ENCODE results near the gene MAML2.

The MAML2 gene

DNA sequence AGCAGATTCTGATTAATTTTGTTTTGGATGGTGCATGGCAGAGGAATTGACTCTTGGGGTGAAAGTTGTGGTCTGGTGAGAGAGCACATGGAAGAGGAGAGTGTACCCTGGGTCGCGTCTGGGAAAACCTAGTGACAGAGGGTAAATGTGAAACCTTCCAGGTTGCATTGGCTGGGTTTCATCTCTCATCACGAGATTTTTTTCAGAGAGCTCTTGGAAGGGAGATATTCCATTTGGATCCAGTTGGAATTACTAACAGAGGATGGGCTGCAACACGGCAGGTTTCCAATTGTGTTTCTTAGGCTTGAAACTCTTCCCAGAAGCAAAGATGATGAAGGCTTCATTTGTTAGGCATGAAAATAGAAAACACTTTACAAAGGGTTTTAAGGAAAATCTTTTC is 309.4 kb downstream of the MAML2 start:
- DNase-seq (ENCODE audit: low spot score) = no peak
- Histone ChIP-seq H3K4me3 (no peak overlapping the region), H3K27ac (no peak overlapping the region)
- TF ChIP-seq, protein P1, sequence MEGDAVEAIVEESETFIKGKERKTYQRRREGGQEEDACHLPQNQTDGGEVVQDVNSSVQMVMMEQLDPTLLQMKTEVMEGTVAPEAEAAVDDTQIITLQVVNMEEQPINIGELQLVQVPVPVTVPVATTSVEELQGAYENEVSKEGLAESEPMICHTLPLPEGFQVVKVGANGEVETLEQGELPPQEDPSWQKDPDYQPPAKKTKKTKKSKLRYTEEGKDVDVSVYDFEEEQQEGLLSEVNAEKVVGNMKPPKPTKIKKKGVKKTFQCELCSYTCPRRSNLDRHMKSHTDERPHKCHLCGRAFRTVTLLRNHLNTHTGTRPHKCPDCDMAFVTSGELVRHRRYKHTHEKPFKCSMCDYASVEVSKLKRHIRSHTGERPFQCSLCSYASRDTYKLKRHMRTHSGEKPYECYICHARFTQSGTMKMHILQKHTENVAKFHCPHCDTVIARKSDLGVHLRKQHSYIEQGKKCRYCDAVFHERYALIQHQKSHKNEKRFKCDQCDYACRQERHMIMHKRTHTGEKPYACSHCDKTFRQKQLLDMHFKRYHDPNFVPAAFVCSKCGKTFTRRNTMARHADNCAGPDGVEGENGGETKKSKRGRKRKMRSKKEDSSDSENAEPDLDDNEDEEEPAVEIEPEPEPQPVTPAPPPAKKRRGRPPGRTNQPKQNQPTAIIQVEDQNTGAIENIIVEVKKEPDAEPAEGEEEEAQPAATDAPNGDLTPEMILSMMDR (IDR thresholded peaks at IDR 0.05) = no peak

DNA sequence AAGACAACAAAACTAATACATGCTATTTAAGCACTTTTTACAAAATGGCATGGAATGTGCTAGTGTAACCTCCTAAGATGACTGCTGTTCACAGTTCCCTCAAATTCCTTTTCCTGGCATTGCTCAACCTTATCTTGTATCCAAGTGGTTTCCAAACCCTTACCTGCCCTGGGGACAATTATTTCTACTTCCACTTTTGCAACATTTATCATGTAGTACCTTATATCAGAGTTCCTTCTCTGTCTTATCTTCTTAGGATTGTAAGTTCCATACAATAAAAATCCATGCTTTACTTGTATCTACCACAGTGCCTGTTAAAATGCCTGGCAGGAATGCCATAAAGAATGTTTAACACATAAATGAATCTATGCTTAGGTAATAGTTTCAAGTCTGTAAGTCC is 309.9 kb downstream of the MAML2 start:
- Histone ChIP-seq H3K4me3 (no peak overlapping the region), H3K27ac (no peak overlapping the region)
- TF ChIP-seq, protein P1 (IDR thresholded peaks at IDR 0.05) = no peak
- DNase-seq (ENCODE audit: low spot score) = no peak

DNA sequence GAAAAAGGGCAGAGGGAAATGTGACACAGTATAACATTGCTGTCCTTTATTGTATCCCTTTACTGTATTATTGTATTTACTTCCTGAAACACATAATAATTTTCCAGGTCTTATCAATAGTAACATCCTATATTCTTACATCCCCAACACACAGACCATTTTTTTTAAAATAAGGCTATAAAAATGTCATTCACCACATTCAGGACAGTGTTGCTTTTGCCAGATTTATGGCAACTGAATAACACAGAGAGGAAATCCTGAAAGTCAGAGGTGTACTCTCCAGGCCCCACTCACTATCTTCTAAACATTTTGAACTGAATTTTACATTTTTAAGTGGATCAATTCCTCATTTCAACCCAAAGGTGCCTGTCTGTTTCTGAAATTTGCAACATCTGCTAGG is 314.2 kb downstream of the MAML2 start:
- TF ChIP-seq, protein P1 (IDR thresholded peaks at IDR 0.05) = no peak
- no peak overlapping the region for H3K27ac ChIP-seq
- DNase-seq (ENCODE audit: low spot score) = no peak
- no peak overlapping the region for H3K4me3 ChIP-seq

DNA sequence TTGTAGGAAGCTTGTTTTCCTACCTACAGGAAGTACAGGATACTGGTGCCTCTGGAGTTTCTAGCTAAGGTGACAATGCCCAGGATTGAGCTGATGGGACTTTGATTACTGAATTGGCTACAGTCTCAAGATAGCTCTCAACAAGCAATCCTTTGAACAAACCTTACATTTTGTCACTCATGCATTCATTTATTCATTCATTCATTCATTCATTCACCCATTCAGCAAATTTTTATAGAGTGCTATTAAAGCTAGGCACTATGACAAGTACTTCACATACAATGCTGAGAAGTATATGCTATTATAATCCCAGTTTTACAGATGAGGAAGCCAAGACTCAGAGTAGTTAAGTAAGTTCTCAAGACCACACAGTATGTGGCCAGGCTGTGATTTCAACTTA is 316.0 kb downstream of the MAML2 start:
- TF ChIP-seq, protein P1 (IDR thresholded peaks at IDR 0.05) = no peak
- no peak for DNase-seq (ENCODE audit: low spot score)
- H3K4me3 ChIP-seq = no peak overlapping the region
- H3K27ac ChIP-seq = no peak overlapping the region

DNA sequence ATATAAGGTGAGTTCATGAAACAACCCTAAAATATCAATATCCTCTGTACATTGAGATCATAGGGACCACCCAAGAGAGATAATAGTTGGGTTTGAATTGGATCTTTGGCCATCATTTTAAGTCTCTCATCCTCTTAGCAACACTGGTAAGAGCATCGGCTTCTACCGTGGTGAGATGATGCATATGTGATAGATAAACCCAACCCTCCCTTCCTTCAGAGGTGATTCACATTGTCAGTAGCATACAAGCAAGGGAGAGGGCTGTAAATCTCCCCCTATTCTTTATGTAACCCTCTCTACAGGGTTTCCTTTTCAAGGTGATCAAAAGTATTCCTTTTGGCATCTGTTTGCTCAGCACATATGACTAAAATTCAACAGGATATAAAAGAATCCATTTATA is 316.7 kb downstream of the MAML2 start:
- no peak overlapping the region for H3K27ac ChIP-seq
- no peak for DNase-seq (ENCODE audit: low spot score)
- no peak overlapping the region for H3K4me3 ChIP-seq
- TF ChIP-seq, protein P1 (IDR thresholded peaks at IDR 0.05) = no peak

DNA sequence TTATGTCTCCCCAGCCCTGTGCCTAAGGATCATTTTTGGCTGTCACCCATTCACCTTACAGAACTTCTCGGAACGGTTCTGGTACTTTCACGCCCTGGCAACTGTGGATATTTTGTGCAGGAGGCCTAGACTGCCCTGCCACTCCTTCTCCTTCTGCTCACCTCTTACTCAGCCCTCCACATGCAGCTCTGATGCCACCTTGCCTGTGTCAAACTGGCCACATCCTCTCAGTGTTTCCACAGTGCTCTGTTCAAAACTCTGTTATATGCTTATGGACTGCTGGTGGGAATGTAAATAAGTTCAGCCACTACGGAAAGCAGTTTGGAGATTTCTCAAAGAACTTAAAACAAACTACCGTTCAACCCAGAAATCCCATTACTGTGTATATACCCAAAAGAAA is 318.3 kb downstream of the MAML2 start:
- TF ChIP-seq, protein P1 (IDR thresholded peaks at IDR 0.05) = no peak
- no peak for DNase-seq (ENCODE audit: low spot score)
- Histone ChIP-seq H3K4me3 (no peak overlapping the region), H3K27ac (no peak overlapping the region)

DNA sequence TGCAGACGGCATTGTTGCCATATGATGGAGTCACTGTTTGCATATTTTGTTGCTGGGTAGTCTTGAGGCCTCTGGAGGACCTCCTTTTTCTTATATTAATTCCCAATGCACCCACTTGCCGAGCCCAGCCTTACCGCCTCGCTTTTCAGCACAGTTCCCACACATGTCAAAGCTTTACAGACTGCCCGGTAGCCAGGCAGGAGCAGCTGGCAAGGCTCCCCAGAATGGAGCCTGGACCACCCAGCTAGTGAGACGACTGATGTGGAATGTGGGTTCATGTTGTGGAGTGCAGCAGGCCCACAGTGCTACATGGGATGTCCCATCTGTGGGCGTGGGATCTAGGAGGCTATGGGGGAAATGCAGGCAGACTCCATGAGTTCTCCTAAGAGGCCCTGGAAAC is 319.7 kb downstream of the MAML2 start:
- no peak overlapping the region for H3K27ac ChIP-seq
- TF ChIP-seq, protein P1 (IDR thresholded peaks at IDR 0.05) = no peak
- H3K4me3 ChIP-seq = no peak overlapping the region
- DNase-seq (ENCODE audit: low spot score) = no peak

All from coronary artery (tissue), 2 donors.